DOHH2 (cell line): ENCODE data around the gene GPR22.

Source experiments
- CTCF ChIP-seq: fragments of 200-600 bp; sonication (generic); IDR thresholded peaks from one replicate; pipeline ENCODE4 v1.5.1; 2014; ENCODE audit warnings: antibody characterized with exemption, mild to moderate bottlenecking, low read depth, low read length; ENCODE audit not compliant: poor library complexity, severe bottlenecking
- EZH2phosphoT487 ChIP-seq: fragments of 200-600 bp; sonication (generic); IDR thresholded peaks from 2 replicates; pipeline ENCODE4 v1.6.1; 2017; ENCODE audit warnings: borderline replicate concordance, mild to moderate bottlenecking, antibody characterized with exemption, low read length, moderate library complexity, mixed read lengths

- no peak for TF ChIP-seq CTCF
- no peak for TF ChIP-seq EZH2phosphoT487
These were observed 27.2 kb upstream of the GPR22 start for GRCh38 chr7:107442678-107443077.
